ENCODE results near the gene CTSW.

DNA sequence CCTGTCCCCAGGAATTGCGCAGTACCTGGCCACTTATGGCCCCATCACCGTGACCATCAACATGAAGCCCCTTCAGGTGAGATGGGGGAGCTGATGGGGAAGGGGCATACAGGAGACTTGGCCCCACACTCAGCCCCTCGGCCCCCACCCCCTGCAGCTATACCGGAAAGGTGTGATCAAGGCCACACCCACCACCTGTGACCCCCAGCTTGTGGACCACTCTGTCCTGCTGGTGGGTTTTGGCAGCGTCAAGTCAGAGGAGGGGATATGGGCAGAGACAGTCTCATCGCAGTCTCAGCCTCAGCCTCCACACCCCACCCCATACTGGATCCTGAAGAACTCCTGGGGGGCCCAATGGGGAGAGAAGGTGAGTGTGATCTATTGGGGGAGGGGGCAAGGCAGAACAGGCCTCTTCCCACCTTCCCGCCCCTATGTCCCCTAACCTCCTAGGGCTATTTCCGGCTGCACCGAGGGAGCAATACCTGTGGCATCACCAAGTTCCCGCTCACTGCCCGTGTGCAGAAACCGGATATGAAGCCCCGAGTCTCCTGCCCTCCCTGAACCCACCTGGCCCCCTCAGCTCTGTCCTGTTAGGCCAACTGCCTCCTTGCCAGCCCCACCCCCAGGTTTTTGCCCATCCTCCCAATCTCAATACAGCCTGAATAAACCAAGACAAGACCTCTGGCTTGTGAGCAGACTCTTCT, 3.6 kb downstream of the CTSW start:
- TF ChIP-seq, protein P1, sequence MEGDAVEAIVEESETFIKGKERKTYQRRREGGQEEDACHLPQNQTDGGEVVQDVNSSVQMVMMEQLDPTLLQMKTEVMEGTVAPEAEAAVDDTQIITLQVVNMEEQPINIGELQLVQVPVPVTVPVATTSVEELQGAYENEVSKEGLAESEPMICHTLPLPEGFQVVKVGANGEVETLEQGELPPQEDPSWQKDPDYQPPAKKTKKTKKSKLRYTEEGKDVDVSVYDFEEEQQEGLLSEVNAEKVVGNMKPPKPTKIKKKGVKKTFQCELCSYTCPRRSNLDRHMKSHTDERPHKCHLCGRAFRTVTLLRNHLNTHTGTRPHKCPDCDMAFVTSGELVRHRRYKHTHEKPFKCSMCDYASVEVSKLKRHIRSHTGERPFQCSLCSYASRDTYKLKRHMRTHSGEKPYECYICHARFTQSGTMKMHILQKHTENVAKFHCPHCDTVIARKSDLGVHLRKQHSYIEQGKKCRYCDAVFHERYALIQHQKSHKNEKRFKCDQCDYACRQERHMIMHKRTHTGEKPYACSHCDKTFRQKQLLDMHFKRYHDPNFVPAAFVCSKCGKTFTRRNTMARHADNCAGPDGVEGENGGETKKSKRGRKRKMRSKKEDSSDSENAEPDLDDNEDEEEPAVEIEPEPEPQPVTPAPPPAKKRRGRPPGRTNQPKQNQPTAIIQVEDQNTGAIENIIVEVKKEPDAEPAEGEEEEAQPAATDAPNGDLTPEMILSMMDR (IDR thresholded peaks at IDR 0.05 in 8 of 11, conservative IDR thresholded peaks at IDR 0.05 in 3 of 11): no peak
- no peak for TF ChIP-seq POLR2AphosphoS5 (IDR thresholded peaks at IDR 0.05)

Measured in spleen (tissue), 7 donors.